ENCODE measurements around the gene POLE4.

DNA sequence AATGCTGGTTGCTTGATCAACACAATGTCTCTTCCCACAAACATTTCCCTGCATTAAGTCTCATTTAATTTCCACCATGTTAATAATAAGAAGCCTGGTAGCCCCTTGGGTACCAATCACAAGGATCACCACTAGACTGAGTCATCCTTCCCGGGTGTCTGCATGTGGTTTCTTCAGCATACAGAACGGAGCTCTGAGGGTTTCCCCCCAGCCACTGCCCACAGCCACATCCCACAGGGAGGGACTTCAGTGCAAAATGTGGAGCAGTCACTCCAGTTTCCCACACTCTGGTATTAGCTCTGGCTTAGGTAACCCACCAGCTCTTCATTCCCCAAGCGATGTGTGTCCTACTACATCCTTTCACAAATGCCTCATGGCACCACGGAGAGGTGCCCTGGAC is 42.7 kb upstream of the POLE4 start:
- TF ChIP-seq, protein P1, sequence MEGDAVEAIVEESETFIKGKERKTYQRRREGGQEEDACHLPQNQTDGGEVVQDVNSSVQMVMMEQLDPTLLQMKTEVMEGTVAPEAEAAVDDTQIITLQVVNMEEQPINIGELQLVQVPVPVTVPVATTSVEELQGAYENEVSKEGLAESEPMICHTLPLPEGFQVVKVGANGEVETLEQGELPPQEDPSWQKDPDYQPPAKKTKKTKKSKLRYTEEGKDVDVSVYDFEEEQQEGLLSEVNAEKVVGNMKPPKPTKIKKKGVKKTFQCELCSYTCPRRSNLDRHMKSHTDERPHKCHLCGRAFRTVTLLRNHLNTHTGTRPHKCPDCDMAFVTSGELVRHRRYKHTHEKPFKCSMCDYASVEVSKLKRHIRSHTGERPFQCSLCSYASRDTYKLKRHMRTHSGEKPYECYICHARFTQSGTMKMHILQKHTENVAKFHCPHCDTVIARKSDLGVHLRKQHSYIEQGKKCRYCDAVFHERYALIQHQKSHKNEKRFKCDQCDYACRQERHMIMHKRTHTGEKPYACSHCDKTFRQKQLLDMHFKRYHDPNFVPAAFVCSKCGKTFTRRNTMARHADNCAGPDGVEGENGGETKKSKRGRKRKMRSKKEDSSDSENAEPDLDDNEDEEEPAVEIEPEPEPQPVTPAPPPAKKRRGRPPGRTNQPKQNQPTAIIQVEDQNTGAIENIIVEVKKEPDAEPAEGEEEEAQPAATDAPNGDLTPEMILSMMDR (IDR thresholded peaks at IDR 0.05), result no peak
- no peak for TF ChIP-seq POLR2A (IDR thresholded peaks at IDR 0.05)

Measured in heart left ventricle (tissue), 13 donors.